Fibroblast of skin of left biceps (primary cell): ENCODE results near the gene SQSTM1.
"Not testable (repeated sequence)": the region's sequence is repeated elsewhere in the genome, so short reads cannot be mapped to it uniquely, and the experiment has no call there.

Source experiments
- DNase-seq, 2 experiments: peaks; one replicate each; pipeline ENCODE4 v3.0.0-alpha.2; 2013; ENCODE audit warnings: low read depth in 2 of 2

SQSTM1 gene

DNA sequence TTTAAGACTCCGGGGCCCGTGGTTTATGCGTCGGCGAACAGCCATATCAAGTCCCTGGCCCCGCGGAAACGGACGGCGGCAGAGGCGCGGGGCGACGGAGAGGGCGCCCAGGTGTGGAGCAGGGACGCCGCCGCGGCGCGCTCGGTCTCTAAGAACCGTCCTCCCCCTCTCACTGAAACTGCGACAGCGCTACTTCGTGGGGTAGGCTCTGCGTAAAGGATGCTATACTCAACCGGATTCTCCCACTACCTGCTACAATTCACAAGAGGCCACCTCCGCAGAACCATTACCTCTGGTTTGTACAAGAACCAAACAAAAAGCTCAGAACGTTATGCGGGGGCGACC lies 37.5 kb downstream of the SQSTM1 start:
- no peak for DNase-seq

DNA sequence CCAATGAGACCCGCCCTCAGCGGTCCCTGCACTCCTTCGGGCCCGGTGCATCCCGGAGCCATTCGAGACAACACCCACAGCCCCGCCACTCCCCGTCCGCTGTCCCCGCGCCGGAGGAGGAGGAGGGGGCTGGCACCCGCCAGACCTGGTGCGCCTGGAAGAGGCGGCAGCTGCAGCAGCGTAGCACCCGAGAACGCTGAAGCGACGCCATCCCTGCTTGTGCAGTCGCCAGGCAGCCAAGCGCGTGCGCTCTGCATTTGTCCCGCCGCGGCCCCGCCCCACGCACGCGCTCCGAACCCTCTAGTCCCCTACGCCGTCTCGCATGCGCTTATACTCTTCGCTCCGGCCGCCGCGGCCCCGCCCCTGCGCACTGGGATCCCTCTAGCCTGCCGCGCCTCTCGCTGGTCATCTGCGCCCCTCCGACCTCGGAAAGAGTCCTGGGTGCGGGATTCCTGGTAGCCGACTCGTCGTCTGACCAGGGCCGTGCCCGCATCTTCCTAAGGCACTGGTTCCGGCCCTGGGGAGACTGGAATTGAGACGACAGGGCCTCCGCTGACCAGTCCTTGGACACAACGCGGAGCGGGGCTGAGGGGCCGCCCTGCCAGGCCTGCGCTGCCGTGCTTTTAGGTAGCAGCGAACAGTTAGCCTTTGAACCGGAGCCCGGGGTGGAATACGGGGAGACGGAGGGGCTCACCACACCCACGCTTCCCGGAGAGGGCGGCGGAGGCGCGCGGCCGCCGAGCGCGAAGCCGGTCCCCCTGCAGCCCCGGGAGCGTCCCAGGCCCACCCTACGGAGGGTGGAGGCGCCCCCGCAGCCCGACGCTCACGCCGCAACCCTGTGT lies 38.1 kb downstream of the SQSTM1 start, which contains the start of gene MRNIP:
Gene MRNIP (minus strand): TSS at position 232 of the 842 bp plus-strand sequence. CDS start 21 bp downstream, at position 211.
- peak; percentile 58 to 69 for DNase-seq

DNA sequence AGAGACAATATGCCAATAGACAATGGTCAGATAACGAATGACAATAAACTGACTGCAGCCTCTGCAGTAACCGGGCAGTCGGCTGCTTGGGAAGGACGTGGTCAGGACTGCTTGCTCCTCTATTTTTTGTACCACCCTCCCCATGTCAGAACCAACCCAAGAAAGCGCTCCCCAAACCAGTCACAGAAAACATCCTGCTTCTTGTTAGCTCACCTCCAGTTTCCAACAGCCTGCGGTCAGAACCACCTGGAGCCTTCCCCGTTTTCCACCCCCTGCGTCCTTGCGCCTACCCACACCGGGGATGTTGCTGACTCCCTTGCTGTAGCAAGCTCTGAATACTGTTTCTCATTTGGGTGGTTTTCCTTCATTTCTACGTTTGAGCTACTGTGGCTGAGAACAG lies 39.6 kb downstream of the SQSTM1 start:
- DNase-seq: no peak

DNA sequence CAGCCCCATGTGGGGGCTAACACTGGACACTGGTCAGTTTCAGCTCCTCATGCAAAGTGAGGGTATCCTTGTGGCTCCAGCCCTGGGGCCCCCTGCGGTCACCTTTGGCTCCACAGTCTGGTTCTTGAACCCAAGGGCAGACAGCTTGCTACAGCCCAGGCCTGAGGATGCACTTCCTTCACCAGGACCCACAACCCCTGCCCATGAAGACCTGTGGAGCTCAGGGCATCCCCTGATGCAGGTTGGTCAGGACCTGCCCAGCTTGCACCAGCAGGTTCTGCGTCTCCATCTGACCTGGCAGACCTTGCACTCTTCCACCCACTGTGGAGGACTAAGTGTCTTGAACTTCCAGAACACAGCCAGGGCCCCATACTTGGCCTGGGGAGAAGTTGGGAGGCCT lies 41.6 kb downstream of the SQSTM1 start:
- DNase-seq: no peak

DNA sequence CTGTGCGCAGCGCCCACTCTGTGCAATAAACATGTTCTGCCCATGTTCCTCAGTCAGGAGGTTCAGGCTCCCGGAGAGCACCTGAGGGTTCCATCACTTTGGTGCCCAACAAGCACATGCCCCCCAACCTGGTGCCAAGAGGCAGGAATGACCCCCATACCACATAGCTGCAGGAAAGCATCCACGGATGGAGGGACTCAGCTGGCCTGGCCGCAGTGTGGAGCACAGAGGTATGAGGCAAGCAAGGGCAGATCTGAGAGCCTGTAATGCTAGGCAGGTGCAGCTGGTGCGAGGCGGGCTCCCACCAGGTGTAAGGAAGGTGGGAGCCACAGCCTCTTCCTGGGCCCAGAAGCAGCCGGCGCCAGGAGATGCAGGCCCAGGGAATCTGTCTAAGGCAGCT lies 42.2 kb downstream of the SQSTM1 start:
- DNase-seq: no peak

DNA sequence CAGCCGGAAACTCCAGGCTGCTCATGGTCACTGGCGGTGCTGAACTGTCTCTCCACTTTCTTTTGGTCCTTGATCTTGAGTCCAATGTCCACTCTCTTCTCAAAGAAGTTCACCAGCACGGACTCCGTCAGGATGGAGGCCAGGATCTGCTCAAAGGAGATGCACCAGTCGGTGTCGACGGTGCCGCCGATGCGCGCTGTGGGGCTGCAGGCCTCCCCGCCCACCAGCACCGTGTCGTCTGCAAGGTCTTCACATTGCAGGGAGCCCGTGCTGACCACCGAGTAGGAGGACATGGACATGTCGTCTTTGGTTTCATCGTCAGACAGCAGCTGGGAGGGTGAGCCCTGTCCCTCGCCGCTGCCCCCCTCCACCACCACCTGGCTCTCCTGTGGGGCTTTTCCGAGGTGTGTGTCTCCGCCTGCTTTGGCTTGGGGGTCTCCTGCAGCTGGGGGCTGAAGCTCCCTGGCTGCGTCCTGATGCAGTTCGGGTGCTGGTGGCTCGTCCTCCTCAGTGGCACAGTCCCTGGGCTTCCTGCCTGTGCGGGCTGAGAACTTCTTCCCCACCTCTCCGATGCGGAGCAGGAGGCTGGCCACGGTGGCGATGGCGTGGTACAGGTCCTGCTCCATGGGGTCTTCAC lies 42.9 kb downstream of the SQSTM1 start:
- no peak for DNase-seq

DNA sequence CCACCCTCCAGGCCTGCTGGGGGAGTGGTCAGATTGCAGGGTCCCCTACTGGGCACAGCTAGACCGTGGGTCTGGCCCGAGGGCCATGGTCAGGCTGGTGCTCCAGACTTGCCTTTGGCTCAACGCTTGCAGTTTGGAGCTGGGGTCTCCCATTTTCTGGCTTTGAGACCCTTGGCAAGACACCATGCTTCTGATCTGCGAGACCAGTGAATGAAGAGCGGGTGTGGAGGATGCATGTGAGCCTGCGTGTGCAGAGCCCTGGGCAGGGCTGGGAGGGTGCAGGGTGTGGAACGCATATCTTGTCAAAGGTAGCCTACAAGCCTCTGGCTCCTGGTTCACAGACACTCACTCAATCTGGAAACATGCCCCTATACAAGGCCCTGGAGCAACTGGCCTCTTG lies 44.0 kb downstream of the SQSTM1 start:
- no peak for DNase-seq

DNA sequence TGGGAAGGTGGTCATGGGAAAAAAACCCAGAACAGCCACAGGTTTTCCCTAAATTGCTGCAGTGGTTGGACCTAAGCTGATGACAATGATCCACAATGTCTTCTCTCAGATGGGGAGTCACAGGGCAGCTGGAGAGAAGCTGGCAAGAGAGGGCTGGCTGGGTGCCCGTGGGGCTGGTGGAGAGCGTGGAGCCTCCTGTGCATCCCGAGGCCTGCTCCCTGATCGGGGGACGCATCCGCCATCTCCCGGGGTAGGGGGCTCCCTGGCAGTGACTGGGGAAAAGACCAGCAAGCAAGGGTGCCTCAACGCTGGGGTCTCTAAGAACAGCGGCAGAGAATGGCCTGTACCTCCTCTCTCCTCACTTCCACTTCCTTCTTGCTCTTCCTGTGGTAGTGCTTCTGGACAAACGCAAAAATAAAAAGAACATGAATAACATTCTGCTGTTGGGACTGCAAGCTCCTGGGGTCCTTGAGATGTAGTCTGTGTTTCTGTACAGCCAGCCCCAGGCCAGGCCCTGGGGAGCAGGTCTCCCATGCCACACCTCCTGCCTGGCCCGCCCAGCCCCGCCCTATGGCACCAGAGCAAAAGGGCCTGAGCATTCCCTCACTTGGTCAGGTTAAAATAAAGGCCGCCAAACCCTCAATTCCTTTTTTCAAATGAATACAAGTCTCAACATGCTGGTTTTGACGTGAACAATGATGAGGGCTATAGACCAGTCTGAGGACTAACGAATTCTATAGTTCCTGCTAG lies 45.0 kb downstream of the SQSTM1 start:
- DNase-seq: no peak

DNA sequence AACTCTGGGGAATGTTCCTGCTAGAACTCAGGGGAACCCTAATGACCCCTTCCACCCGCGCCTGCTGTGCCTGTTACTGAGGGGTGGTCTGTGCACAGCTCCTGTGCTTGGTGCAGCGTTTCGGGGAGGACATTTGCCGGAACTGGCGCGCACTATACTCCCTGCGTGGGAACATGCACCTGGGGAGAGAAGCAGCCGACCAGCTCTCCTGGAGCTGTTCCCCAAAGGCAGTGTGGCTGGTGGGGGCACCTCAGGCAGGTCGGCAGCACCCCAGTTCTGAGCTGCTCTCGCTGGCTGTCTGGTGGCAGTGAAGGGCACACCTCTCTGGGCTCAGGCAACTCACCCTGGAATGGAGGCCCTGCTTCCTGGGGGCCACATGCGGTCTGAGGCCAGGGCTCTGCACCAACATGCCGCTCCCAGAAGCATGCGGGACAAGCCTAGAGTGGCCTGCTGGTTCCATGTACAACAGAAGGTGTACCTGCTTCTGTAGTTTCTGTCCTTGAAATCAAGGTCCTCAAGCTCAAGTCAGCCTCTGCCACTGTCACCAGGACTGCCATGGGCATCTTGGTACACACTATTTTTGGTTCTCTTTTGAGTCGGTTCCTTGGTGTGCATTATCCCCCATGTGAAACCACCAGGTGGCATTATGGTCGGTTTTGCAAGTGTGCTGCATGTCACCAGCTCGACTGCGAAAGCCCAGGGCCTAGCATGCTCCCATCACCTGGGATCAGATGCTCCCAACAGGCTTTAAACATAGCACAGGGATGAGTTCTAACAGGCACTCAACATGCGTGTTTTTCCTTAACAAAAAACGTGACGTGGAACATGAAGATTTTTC lies 45.8 kb downstream of the SQSTM1 start:
- no peak for DNase-seq

DNA sequence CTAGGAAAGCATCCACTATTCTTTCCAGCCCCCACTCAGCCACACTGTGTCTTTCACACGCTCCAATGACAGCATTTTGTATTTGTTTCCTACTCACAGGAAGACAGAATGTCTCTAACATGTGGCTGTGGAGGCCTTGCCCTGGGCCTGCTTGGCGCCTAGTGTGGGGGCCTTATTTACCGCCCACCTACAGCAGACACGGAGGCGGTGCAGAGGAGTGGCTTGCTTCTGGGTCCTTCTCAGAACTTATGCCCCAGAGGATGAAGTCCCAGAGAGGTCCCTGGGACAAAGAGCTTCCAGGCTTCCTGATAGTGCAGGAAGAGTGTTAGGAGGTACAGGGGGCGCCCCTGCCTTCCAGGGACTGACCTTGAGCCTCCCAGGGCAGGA lies 46.4 kb downstream of the SQSTM1 start:
- DNase-seq: no peak

DNA sequence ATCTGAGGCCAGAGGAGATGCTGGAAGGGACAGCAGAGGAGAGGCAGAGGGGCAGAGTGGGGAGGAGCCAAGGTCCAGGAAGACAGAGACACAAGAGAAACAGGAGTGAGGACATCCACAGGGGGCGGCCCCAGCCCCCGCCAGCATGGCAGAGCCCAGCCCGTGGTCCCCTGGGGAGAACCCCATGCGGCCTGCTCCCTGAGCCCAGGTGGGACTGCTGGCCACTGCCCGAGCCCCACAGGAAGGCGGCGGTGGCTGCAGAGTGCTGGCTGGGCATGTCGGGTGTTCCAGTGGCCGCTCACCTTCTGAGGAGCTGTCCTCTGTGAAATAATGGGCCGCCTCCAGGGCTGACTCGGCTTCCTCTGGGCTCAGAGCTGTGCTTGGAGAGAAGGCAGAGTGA lies 46.8 kb downstream of the SQSTM1 start:
- DNase-seq: no peak

DNA sequence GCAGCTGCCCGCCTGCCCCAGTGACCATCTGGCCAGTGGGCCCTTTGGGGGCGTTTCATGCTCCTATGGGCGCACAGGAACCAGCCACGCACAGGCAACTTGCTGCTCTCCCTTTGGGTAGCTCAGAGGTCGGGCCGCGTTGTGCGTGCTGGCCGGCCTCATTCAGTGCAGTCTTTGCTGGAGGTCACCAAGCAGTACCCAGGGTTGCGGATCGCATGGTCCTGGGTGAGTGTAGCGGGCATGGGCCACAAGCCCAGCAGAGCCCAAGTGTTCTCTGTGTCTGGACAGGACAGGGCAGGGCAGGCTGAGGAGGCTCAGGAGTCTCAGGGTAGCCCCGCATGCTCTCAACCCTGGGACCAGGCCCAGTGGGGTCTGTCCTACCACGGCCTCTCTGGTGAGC lies 47.8 kb downstream of the SQSTM1 start:
- DNase-seq: no peak

DNA sequence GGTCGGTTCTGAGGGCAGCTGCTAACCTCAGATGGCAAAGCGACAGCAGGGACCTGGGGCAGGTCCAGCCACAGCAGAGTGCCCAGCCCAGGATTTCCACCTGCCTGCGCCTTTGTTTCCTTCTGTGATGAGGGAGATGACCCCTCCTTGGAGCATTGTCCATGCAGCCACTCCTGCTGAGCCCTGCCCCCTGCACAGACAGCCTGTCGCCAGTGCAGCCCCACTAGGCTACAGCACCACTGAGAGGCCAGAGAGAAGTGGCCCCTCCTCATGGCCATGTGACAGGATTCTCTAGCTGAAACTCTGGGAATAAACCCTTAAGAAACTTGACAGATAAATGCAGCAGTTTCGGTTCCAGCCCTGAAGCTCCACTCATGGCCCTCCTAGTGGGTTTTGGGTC lies 48.4 kb downstream of the SQSTM1 start:
- DNase-seq: no peak

DNA sequence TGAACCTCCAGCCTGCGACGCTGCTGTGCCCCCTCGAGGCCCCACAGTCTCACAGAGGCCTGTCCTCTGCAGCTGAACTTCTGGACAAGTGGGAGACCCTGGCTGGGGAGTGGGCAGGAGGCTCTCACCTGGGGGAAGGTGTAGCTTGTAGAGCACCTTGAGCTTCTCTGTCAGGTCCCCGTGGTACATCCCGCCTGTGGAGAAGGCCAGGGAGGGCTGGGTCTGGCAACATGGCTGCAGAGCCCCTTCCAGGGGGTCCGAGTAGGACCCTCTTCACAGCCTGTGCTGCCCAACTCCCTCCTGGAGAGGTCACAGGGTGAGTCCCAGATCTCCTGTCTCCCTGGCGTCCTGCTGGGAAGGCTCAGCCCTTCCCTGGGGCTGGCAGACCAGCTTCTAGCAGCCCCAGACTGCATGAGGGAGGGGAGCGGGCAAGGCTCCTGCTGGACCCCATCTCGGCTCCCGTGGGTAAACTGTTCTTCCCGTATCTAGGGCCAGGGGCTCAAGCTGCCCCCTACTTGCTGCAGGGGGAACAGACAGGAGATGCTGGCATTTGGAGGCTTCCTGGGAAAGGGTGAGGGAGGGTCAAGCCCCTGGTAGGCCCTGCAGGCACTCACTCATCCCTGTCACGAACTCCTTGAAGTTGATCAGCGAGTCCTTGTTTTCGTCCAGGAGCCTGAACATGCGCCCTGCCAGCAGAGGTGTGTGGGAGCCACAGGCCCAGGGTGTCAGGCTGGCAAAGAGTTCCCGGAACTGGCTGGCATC lies 49.1 kb downstream of the SQSTM1 start:
- DNase-seq: no peak

DNA sequence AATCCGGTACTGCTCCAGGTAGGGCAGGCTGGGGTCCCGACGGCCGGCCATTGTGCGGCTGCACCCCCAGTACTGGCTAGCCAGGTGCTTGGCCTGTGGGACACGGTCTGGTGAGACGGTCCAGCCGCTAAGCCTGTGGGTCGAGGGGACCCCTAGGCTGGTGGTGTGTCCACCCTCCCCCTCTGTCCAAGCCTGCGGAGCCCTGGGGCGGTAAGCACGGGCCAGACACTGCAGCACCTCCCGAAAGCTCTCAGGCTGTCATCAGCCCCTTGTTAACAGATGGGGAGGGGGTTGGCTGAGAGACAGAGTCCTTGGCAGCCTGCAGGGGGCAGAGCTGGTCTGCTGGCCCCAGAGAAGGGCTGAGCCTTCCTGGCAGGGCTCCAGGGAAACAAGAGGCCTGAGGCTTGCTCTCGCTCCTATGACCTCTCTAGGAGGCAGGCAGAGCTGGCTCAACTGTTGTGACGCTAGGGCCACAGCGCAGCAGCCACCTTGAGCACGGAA lies 49.7 kb downstream of the SQSTM1 start:
- DNase-seq: no peak

DNA sequence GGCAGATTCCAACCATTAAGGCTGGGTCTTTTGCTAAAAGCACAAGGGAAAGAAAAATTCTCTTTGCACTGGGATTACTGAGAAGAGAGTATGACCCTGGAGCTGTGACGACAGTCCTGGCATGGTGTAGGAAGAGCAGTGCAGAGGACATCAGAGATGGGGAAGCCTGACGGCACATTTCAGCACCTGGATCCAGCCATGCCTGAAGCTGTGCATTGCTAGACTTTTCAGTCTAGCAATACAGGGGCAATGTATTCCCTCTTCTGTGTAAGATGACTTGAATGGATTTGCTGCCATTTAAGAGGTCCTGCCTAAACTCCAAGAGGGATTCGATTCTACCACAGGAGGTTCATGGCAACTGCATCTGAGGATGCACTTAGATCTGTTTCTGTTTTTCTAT lies 50.2 kb downstream of the SQSTM1 start:
- no peak for DNase-seq

DNA sequence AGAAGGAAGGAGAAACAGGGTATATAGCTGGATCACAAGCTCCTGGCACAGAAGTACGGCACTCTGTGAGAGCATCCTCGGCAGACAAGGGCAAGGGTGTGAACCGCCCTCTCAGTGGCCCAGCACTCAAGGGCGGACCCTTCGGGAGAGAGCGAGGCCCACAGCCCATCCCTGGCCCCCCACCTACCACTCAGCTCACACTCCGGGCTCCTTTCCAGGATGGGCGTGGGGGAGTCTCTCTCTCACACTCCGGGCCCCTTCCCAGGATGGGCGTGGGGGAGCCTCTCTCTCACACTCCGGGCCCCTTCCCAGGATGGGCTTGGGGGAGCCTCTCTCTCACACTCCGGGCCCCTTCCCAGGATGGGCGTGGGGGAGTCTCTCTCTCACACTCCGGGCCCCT lies 50.8 kb downstream of the SQSTM1 start:
- DNase-seq: not testable (repeated sequence)

DNA sequence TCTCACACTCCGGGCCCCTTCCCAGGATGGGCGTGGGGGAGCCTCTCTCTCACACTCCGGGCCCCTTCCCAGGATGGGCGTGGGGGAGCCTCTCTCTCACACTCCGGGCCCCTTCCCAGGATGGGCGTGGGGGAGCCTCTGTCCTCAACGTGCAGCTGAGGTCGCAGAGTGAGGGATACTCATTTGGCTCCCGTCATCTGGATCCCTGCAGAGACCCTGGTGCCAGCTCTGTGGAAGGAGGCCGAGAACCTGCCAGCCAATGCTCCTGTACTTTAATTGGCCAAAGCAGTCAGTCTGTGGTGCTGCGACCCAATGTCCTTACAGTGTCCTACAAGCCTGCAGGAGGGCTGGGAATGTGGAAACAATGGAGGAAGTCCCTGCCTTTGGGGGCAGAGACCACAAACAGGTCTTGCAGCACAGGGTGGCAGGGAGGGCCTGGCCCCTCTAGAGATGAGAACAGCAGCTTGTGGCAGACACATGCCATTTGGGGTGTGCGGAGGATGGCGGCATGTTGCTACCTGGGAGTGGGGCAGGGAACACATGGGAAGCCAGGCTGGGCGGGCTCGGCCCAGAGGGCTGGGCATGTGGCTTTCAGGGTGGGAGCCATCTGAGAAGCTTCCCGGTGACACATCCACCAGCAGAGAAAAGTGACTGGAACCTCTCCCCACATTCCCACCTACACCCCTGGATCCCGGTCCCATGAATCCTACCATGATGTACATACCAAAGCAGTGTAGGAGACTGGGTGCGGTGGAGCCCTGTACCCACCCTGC lies 51.5 kb downstream of the SQSTM1 start:
- DNase-seq: no peak

DNA sequence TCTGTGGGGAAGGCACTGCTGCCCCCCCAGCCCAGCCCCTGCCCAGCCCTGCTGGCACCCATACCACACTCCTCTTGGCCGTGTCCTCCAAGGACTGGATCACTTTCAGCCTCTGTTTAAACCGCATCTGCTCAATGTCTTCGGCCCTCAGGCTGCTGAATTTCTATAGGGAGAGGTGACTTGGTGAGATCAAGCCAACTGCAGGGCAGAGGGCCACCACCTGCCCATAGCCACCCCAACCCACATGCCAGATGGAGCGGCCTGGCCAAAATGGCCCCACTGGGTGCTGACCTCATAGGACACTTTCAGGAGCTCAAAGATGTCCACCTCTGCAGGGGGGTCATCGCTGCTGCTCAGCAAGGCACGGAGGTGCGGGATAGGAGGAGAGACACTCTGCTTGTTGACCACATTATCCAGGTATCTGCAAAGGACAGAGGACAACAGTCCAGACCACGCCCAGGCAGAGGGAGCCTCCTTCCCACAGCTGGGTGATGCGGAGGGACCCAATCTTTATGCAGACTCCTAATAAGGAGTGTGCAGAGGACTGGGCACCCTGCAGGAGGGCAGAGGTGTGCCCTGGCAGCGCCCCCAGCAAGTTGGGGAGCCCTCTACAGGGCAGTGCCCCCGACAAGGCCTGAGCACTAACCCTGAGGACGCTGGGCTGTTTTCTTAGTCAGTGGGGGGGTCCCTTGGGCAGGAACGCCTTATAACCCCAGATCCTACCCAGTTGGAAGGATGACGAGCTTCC lies 52.3 kb downstream of the SQSTM1 start:
- DNase-seq: no peak
